Endometrial microvascular endothelial cells (primary cell): ENCODE results near the gene TMEM161A. TPM values are rescaled to one million over a fixed set of nuclear protein-coding genes. Genes with fewer than 3 reads are reported as not detected.
"Not testable (repeated sequence)": the region's sequence is repeated elsewhere in the genome, so short reads cannot be mapped to it uniquely, and the experiment has no call there.

Experiments
- in situ Hi-C: cut with HindIII; loops from 2 replicates; pipeline ENCODE4 v1.10.0; 2017; ENCODE audit warnings: low sequenced_read_pairs, low pct_unique_long_range_greater_than_20kb; ENCODE audit errors: inconsistent ontology term
- total RNA-seq: library from RNA; depleted of rRNA; stranded (reverse); fragments of >200 nt; gene quantifications from one replicate; pipeline ENCODE4 v1.2.3, GENCODE V29; 2015; ENCODE audit errors: inconsistent ontology term

The TMEM161A gene
- total RNA-seq, 1 donor from 2014 or later: 25.1 TPM

GRCh38 chr19:19159534-19159933 is 21.3 kb upstream of the TMEM161A start:
- in situ Hi-C loops: no loop called here

- in situ Hi-C loops: no loop called here
Measured at GRCh38 chr19:19157808-19158207, 19.5 kb upstream of the TMEM161A start.

DNA sequence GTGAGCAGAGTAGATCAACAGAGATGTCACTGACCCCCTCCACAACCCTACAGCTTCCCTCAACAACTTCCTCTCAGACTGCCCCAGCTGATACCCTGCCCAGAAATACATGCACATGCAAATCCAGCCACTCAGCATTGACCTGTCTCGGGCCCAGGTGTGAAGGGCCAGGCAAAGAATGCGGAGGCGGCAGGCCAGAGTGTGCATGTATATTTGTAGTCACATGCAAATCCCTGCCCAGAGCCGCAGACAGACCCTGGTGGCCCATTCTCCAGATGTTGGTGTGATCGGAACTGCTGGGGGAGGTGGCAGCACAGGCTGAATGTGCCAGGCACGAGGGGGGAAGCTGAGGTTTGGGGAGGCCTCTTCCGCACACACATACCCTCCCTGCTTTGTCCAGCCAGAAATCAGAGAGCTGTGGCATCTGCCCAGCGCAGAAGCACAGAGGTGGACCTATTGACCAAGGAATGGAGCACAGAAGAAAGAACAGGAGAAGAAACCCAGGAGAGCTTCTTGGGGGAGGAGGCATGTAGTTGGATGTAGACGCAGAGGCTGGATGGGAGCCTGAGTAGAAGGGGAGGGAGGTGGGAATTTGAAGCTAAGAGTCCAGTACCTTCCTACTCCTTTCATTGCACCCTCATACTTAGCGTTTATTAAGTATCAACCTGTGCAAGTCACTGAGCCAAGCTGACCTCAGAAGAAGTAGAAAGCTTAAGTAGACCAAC is 17.4 kb upstream of the TMEM161A start:
- in situ Hi-C loops: no loop called here

DNA sequence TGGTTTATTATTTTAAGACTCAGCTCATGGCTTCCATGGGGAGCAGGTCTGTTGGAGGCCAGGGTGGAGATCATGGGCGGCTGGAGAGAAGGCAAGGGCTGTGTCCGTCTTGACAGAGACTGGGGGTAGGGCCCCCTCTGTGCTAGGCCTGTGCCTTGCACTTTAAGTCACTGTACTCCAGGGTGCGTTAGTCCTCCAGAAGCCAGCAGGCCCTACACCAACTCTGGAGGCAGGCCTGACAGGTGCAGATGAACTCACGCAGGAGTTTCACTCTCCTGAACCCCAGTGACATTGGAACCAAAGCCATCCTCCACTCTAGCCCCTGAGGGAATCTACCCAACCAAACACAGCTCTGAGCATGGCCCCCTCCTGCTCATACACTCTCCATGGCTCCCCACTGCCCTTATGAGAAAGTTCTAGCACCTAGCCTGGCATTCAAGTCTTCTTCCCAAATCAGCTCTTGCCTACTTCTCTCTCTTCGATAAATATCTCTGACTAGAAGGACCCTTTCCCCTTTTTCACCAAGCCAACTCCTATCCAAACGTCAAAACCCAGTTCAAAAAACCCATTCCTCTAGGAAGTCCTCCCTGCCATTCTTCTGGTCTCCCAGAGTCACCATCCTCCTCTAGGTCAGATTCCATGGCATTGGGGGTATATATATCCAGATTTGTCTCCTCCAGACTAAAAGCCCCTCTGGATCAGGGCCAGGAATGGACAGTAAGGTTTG is 16.7 kb upstream of the TMEM161A start:
- in situ Hi-C loops: no loop called here

DNA sequence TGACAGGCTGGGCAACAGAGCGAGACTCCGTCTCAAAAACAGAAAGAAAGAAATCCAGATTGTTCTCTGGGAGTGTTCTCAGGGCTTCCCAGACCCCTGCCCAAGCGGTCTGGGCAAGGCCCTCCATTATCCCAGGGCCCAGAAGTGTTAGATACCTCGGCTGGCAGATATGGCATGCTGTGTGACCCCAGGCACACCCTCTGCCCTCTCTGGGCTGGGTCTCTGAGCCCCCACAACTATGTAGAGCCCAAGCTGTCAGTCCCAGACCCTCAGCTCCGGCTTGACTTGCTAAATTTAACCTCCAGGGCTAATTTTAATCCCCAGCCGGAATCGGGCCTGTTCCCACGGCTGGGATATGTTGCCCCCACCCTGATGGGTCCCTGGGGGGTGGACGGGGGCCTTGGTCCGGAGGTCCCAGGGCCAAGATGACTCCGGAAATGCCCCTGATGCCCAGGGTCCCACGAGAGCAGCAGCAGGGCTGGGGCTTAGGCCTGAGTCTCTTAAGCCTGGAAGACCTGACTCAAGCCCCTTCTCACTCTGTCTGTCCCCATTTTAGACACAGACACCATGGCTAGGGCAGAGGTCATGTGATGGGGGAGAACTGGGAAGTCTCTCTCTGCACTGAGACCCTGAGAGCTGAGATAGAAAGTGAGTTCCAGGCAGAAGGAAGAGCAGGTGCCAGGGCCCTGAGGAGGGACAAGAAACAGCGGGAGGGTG is 14.5 kb upstream of the TMEM161A start:
- in situ Hi-C loops: no loop called here

DNA sequence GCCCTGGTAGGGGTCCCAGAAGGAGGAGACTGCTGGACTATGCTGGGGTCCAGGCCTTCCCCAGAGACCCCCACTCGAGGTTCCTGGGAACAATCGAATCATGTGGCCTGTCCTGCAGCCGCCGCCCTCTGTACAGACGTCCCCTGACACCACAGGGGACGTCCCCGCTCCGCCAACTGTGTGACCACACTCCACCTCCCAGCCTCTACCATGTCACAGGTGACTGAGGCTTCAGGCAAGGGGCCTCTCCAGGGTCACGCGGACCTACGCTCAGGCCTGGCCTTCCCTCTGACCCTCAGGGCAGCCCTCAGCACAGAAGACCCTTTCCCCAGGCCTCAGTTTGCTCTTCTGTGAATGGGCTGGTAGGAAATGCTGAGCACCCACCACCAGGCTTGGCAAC is 13.1 kb upstream of the TMEM161A start:
- in situ Hi-C loops: no loop called here

DNA sequence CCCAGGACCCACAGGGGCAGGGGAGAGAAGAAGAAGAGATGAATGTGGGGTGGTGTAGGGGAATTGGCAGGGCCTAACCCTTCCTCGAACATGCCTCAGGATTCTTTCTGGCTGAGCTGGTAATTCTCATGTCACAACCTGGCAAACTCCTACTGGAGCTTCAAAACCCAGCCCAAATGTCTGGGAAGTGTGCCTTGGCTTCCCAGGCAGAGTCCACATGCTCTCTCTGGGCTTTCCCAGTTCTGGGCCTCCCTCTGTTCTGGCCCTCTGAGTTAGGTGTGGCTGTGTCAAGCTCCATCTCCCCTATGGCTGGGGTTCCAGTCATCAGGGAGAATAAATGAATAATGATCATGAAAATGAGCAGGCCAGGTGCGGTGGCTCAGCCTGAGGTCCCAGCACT is 11.2 kb upstream of the TMEM161A start:
- in situ Hi-C loops: no loop called here

- in situ Hi-C loops: not testable (repeated sequence)
Measured at GRCh38 chr19:19148504-19148903, 10.2 kb upstream of the TMEM161A start.

DNA sequence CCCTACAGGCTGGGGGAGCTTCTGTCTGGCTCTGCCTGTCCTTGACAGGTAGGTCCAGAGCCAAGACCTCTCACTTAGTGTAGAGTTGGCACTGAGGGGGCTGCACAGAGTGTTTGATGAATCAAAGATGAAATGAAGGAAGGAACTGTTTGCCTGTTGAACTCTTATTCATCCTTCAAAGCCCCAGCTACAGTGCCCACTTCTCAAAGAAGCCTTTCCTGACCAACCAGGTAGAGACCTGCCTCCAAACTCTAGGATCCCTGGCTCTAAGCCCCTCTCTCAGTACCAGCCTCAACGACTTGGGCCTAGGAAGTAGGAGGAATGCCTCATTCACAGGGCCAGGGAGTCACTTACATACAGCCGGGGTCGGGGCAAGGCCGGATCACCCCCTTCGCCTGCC is 9.1 kb upstream of the TMEM161A start:
- in situ Hi-C loops: no loop called here

- in situ Hi-C loops: no loop called here
Measured at GRCh38 chr19:19146865-19147264, 8.6 kb upstream of the TMEM161A start.

GRCh38 chr19:19145684-19146608 is 7.7 kb upstream of the TMEM161A start:
- in situ Hi-C loops: no loop called here

DNA sequence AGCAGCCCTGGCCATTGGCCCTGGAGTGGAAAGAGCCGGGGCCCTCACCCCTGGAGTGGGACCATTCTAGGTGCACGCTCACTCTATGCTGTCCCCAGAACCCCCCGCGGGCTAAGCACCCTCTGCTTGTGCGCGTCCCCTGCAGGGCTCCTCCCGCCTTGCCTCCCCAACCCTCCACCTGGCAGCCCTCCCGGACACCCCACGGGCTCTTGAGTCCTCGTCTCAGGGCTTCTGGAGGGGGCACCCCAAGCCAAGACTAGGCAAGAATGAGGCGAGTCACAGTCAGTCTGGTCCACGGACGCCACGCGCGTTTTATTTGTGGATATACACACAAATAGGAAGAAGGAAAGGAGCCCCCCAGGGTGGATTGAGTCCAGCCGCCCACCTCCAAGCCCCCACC is 7.0 kb upstream of the TMEM161A start:
- in situ Hi-C loops: no loop called here

DNA sequence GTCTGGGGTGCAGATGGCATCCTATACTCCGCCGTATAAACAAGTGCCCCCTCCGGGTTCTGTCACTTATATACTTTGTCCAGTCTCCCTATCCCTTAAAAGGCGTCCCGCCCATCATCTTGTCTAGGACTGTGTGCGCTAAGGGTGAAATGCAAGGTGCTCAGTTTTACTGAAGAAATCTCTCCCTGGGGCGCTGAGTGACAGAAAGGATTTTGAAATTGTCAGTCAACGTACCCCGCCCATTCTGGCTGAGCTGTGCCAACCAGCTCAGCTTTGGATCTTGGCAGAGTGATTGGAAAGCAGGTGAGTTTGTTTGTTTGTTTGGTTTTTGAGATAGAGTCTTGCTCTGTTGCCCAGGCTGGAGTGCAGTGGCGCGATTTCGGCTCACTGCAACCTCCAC is 4.1 kb upstream of the TMEM161A start:
- in situ Hi-C loops: no loop called here

DNA sequence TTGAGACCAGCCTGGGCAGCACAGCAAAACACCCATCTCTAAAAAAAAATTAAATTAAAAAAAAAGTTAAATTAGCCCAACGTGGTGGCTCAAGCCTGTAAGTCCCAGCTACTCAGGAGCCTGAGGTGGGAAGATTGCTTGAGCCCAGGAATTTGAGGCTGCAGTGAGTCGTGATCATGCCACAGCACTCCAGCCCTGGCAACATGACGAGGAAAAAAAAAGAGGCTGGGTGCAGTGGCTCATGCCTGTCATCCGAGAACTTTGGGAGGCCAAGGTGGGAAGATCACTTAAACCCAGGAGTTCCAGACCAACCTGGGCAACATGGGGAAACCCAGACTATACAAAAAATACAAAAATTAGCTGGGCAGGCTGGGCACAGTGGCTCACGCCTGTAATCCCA is 2.2 kb upstream of the TMEM161A start:
- in situ Hi-C loops: no loop called here

GRCh38 chr19:19139876-19140229 is 1.6 kb upstream of the TMEM161A start:
- in situ Hi-C loops: no loop called here

DNA sequence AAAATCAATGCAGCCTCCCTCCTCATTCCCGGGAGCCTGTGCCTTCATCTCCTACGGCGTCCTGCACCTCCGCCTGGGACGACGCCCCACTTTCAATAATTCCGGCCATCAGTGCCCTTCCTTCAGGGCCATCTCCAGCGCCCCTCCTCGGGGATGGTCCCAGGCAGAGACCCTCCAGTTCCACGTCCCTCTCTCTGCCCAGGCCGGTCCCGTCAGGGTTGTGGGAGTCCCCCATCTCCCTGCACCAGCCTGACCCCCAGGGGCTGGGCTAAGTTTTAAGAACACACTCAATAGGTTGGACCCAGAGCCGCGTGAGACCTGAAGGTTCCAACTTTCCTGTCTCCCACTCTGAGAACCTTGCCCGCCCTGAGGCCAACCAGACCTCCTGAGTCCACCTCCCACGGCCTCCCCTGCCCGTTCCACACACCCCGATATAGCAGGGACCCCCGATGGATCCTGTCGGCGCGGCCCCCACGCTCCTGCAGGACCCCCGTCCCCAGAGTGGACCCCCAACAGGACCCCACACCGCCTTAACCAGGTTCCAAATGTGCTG is 646 bp downstream of the TMEM161A start:
- in situ Hi-C loops: no loop called here

DNA sequence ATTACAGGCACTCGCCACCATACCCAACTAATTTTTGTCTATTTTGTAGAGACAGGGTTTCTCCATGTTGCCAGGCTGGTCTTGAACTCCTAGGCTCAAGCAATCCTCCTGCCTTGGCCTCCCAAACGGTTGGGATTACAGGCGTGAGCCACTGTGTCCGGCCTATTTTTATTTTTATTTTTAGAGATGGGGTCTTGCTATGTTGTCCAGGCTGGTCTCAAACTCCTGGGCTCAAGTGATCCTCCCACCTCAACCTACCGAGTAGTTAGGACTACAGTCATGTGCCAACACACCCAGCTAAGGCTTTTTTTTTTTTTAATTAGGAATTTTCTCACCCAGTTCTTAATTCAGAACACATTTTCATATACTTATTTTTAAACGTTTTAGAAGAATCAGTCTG is 2.6 kb downstream of the TMEM161A start:
- in situ Hi-C loops: not testable (repeated sequence)

DNA sequence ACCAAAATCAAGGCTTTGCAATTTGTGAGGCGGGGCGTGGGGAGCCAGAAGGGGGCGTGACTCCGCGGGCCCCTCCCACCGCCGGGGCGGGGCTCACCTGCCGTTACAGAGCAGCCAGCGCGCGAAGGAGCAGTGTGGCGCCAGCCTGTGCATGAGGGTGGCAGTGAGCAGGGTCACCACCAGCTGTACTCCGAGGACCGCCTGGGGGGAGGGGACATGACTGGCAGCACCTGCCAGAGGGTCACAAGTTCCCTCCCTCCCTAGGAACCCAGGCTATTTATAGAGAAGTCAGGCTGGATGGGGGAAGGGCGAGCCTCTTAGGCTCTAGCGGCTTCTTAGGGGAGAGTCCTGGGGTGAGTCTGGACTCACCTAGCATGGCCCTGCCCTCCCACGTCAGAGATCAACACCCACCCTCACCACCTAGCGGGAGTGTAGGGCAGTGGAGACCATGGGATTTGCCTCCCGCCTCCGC is 3.6 kb downstream of the TMEM161A start:
- in situ Hi-C loops: no loop called here

DNA sequence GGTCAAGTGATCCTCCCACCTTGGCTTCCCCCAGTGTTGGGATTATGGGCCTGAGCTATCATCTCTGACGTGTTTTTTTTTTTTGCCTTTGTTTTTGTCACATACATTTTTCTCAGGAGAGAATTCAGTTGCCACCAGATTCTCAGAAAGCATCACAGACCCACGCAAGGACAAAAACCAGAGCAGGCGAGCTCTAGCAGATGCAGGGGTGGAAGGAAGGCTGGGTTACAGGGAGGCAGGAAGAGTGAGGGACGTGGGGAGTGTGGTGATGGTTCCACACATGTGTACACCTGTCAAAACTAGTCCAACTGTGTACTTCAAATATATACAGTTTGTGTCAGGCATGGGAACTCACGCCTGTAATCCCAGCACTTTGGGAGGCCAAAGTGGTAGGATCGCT is 4.3 kb downstream of the TMEM161A start:
- in situ Hi-C loops: no loop called here
